ENCODE results near the gene HDDC3.
"Not testable (repeated sequence)": the region's sequence is repeated elsewhere in the genome, so short reads cannot be mapped to it uniquely, and the experiment has no call there.

Gene HDDC3

DNA sequence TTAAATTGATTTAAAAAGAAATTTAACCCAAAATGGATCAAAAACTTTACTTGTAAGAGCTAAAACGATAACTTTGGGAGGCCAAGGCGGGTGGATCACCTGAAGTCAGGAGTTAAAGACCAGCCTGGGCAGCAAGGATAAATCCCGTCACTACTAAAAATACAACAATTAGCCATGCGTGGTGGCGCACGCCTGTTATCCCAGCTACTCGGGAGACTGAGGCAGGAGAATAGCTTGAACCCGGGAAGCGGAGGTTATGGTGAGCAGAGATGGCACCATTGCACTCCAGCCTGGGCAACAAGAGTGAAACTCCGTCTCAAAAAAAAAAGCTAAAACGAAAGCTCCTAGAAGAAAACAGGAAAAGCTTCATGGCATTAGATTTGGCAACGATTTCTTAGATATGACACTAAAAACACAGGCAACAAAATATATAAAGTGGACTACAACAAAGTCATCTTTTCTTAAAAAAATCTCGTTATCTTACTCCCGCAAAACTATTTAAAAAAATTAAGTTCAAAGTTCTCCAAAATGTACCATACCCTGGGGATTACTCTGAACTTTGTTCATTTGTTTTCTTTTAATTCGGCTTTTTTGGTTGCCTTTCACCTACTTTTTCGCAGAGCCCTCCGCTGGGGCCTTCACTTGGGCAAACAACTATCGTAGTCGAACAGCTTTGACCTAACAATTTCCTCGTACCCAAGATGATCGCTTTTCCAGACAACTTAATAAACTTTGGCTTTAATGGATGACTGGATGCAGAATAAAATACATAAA is 2.9 kb downstream of the HDDC3 start:
- DNase-seq: no peak

DNA sequence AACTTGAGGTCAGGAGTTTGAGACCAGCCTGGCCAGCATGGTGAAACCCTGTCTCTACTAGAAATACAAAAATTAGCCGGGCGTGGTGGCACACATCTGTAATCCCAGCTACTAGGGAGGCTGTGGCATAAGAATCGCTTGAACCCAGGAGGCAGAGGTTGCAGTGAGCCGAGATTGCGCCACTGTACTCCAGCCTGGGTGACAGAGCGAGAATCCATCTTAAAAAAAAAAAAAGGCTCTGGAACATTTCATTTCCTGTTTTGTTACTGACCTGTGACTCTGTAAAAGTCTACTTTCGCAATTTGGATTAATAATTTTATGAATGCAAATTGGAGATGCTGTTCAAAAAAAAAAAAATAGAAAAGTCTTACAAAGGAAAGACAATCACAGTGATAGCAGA is 4.2 kb downstream of the HDDC3 start:
- DNase-seq: not testable (repeated sequence)

DNA sequence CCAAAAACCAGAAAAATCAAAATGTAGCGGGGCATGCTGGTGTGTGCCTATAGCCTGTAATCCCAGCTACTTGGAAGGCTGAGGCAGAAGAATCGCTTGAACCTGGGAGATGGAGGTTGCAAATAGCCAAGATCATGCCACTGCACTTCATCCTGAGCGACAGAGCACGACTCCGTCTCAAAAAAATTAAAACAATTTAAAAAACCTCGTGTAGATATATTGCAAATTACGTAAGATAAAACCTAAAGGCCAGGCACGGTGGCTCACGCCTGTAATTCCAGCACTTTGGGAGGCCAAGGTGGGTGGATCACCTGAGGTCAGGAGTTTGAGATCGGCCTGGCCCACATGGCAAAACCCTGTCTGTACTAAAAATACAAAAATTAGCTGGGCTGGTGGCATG is 5.6 kb downstream of the HDDC3 start:
- not testable (repeated sequence) for DNase-seq

DNA sequence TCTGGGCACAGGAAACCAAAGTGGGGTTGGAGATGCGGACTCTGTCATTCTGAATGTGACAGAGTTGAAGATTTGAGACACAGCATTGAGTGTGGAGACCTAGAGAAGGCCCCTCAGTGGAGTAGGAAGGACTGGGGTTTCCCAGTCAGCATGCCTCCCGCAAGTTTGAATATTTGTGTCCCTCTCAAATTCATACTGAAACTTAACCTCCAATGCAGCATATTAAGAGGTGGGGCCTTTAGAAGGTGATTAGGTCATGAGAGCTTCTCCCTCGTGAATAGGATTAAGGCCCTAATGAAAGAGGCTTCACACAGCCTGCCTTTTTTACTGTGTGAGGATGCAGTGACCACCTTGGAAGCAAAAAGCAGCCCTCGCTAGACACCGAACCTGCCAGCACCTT is 8.0 kb downstream of the HDDC3 start:
- DNase-seq: no peak

DNA sequence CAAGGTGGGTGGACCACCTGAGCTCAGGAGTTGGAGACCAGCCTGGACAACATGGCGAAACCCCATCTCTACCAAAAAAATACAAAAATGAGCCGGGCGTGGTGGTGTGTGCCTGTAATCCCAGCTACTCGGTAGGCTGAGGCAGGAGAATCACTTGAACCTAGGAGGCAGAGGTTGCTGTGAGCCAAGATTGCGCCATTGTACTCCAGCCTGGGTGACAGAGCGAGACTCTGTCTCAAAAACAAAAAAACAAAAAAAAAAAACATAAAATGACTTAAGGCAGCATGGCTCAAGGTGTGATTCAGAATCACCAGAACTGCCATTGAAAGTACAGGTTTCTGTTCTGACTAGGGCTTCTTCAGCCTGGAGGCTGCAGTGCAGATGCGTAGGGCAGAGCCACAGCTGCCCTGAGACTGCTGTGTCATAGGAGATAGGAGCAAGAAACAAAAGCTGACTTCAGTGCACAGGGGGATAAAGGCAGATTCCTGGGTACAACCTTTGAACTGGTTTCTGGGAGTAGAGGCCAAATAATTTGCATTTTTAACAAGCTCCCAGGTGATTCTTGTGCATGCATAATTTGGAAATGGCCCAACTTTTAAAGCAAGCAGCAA is 9.5 kb downstream of the HDDC3 start:
- DNase-seq: not testable (repeated sequence)

DNA sequence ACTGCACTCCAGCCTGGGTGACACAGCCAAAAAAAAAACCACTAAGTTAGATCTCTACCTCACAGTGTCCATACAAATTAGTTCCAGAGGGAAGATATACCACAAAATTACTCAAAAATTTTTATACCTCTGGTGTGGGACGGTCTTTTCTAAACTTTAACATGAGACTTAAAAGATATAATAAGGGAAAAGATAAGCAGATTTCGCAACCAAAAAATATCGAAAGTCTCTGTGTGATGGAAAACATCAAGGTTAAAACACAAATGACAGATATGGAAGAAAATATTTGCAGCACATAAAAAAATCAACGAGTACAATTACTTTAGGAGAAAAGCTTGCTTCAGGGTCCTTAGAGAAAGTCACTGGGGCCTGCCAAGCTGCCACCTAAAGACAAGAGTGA is 10.5 kb downstream of the HDDC3 start:
- no peak for DNase-seq

DNA sequence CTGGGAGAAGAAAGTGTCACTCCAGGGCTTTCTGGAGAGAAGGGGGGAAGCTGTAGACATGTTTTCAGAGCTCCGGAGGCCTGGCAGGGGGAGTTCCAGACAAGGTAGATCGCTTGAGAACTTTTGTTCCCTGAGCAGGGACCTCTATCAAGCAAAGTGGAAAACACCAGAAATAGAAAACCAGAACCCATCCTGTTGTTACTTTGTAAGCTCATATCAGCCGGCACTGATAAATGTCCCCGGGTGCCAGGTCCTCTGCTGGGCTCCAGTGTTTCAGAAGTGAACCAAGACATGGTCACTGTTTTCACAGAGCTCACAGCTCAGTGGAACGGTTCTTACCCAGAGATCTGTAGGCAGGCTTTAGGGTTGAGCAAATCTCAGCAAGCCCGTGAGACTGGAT is 13.5 kb downstream of the HDDC3 start:
- no peak for DNase-seq

DNA sequence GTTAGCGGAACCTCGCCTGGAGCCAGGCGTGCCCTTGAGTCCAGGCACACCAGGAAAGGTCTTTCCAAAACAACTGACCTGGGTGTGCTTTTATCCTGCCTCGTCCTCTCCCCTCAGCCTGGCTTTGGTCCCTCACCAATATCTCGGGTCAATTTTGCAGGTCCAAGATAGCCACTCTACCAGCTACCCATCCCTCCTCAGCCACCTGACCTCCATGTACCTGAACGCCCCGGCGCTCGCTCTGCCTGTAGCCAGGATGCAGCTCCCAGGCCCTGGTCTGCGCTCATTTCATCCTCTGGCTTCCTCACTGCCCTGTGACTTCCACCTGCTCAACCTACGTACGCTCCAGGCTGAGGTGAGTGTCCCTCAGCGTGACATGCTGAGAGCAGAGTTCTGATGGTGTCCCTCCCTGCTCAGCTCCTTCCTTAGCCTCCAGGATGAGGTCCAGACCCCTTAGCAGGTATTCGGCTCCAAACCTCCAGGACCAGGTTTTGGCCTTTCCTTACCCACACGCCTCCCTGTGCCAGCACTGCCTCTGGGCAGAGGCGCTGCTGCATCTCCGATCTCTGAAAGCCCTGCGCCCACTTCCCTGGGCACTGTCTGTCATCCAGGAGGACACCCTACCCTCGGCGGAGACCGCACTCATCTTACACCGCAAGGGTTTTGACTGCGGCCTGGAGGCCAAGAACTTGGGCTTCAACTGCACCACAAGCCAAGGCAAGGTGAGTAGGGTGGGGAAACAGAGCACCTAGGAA is 14.1 kb downstream of the HDDC3 start:
- no peak for DNase-seq

DNA sequence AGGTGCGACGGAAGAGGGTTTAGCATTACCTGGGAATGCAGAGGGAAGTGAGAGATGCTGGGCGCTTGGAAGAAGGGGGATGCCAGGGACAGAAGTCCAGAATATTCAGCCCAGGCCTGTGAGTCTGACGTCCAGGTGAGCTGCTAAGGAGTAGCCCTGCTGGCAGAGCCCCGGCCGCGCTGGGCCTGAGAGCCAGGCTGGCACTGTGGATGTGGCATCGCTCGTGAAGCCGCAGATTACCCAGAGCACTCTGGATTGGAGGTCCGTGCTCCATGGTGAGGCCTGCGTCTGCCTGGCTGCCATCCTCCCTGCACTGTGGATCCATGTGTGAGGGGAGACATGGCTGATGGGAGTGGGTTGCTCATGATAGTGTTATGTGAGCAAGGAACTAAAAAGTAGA is 14.8 kb downstream of the HDDC3 start:
- no peak for DNase-seq

DNA sequence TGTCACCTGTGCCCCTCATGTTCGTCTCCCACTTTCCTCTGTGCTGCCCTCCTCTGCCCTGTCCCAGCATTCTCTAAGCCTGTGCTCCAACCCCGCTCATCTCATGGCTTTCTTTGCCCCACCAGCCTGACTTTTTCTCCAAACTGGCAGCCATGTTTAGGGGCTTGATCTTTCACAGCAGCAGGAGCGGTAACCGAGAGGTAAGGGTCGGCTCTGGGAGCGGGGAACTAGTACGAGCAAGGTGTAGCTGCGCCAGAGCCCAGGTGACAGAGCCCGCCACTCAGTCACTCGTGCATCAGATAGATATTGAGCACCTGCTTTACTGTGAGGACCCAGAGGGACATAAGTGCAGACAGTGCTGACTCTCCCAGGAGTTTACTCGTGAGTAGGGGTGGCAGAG is 15.9 kb downstream of the HDDC3 start:
- DNase-seq: no peak

DNA sequence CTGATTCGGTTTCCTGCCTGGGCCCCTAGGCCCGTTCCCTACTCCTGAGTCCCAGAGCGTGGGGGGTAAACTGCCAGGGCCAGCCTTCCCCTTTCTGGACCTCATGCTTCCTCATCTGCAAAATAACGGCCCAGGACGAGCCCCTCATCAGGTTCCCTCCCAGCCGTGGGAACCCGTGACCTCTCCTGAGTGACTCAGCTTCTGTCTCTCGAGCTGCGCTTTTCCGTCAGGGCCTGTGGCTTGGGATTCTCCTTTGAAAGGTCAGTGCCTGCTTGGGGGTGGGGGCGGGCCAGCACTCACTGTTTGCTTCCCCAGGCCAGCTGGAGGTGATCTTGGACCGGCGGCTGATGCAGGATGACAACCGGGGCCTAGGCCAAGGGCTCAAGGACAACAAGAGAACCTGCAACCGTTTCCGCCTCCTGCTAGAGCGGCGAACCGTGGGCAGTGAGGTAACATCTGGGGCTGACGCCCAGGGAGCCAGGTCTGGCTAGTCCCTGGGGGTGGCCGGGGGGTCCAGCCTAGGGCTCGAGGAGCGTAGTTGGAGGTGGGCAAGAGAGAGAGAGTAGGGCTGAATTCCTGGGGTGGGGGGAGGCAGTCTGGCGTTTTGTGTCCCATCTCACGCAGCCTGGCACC is 16.4 kb downstream of the HDDC3 start:
- DNase-seq: no peak

DNA sequence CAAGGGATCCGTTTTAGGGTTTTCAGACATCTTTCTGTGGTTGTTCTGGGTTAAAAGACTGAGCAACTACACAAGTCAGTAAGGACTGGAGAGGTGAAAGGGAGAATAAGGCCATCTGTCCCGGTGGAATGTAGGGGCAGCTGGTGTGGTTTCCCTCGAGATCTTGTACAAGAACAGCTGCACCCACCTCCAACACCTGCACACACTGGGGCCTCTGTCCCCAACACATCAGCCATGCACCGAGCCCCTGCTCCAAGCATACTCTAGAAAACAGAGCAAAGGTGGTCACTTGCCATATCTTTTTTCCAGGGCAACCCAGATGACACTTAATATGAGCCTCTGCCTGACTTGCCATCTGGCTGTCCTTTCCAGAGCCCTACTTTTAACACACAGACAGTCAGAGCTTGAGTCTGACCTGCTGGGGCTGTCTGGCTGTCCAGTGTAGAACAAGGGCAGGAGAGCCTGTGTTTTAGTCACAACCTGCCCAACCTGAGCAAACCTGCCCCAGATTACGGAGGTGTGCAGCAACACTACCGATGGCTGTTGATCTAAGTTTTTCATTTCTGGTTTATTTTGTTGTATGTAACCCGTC is 17.0 kb downstream of the HDDC3 start:
- DNase-seq: no peak

DNA sequence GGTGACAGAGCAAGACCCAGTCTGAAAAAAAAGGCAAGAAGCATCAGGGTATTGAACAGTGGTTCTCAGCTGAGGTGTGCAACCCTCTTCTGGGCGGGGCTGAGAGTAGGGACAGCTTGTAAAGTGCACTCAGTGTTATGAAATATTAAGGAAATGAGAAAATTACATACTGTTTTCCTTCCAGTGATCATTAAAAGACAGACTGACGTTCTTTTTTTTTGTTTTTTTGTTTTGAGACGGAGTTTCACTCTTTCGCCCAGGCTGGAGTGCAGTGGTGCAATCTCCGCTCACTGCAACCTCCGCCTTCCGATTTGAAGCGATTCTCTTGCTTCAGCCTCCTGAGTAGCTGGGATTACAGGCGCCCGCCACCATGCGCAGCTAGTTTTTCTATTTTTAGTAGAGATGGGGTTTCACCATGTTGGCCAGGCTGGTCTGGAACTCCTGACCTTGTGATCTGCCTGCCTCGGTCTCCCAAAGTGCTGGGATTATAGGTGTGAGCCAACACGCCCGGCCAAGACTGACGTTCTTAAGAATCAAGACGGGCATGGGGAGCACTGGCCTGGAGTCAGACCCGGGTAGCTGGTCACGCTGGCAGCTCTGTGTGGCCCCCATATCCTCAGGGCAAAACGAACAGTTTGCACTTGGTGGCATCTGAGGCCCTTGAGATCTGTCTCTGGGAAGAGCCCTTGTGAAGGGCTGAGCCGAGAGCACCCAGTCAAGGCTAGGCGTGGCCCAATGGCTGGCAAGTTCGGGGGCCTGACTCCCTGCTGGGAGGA is 17.9 kb downstream of the HDDC3 start:
- no peak for DNase-seq

DNA sequence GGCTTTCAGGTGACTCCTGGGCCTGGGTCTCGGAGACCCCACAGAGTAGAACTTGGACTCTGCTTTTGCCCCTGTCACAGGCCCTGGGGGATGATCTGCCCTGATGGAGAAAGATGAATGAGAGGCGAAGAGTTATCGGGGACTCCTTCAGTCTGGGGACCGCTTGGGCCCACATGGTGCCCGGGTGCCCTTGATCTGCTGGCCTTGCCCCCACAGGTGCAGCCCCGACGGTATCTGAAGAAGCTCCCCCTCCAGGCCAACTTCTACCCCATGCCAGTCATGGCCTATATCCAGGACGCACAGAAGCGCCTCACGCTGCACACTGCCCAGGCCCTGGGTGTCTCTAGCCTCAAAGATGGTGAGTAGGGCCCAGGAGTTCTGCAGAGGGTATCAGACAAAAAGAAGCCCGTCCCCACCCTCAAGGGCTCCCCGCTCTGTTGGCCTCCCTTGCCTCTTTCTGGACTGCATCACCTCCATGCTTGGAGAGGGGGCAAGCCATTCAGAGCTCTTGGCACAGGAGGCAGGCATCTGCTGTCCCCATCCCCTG is 18.9 kb downstream of the HDDC3 start:
- no peak for DNase-seq

DNA sequence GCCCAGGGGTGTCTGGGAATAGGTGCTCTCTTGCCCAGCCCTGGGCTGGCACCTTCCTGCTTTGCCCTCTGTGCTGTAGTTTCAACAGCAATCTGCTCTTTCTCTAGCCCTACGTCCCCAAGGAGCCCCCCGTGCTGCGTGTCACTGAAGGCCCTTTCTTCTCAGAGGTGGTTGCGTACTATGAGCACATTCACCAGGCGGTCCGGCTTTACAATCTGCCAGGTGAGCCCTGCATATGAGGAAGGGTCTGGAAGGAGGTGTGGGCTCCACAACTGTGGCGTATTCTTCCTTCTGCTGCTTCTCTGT is 19.6 kb downstream of the HDDC3 start:
- DNase-seq: no peak

DNA sequence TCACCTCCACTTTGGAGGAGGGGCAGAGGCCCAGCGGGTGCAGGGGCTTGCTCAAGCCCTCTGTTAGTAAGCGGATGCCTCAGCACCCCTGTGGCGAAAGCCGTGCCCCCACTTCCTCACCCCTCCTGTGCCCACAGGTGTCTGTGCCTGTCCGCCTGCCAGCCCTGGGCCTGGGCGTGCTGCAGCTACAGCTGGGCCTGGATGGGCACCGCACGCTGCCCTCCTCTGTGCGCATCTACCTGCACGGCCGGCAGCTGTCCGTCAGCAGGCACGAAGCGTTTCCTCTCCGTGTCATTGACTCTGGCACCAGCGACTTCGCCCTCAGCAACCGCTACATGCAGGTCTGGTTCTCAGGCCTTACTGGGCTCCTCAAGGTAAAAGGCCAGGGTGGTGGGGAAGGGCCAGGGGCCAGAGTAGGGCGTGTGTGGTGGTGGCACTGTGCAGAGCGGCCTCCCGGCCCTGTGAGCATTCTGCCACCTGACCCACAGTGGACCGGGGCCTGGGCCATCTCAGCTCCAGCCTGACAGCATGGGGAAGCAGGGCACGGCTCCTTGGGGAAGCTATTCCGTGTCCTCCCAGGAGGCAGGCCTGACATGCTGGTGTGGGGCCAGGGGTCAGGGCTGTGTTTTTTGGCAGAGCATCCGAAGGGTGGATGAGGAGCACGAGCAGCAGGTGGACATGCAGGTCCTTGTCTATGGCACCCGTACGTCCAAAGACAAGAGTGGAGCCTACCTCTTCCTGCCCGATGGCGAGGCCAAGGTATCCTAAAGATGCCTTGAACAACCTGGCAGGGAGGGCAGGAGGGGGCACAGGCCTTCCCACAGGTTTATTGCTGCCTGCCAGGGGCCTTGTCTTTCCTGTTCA is 20.2 kb downstream of the HDDC3 start:
- DNase-seq: no peak

DNA sequence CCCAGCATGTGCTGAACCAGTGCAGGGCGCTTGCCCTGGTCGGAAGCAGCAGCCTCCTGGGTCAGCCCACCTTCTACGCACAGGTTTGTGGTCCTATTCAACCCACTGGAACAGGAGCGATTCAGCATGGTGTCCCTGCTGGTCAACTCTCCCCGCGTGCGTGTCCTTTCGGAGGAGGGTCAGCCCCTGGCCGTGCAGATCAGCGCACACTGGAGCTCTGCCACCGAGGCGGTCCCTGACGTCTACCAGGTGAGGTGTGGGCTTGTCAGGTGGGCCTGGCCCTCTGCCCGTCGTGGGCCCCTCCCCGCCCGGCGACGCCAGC is 21.1 kb downstream of the HDDC3 start:
- no peak for DNase-seq

DNA sequence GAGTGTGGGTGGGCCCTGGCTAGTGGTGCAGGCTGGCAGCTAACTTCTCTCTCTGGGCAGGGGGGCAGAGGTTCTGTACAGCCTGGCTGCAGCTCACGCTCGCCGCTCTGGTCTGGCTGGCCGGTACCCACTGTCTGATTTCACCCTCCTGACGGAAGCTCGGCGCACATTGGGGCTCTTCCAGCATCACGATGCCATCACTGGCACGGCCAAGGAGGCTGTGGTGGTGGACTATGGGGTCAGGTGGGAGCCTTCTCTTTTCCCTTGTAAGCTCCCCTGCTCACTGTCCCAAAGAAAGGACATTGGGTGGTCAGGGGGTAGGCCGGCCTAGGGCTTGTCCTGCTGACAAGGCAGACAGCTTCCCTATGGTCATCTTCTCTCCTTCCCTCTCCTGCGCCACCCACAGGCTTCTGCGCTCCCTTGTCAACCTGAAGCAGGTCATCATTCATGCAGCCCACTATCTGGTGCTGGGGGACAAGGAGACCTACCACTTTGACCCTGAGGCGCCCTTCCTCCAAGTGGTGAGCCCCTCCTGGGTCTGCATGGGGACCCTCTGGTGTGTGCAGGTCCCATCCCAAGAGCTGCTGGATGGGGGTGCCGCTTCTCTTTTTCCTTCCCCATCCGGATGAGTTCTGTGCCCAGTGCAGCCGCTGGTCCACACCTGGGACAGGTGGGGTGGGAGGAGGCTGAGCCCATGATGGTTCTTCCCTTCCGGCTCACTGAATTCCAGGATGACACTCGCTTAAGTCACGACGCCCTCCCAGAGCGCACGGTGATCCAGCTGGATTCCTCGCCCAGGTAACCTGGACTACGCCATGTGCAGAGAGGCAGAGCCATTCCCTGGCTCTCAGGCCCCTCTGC is 21.7 kb downstream of the HDDC3 start:
- no peak for DNase-seq

DNA sequence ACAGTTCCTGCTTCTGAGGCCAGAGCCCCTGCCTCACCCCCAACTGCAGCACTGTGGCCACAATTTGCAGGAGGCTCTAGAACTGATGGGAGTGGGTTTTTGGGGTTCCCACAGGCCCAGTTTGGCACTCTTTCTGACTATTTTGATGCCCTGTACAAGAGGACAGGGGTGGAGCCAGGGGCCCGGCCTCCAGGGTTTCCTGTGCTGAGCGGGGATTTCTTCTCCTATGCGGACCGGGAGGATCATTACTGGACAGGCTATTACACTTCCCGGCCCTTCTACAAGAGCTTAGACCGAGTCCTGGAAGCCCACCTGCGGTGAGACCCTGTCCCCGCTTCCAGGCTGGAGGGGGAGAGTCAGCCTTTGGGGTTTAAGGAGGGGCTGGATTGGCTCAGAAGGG is 22.4 kb downstream of the HDDC3 start:
- DNase-seq: no peak

DNA sequence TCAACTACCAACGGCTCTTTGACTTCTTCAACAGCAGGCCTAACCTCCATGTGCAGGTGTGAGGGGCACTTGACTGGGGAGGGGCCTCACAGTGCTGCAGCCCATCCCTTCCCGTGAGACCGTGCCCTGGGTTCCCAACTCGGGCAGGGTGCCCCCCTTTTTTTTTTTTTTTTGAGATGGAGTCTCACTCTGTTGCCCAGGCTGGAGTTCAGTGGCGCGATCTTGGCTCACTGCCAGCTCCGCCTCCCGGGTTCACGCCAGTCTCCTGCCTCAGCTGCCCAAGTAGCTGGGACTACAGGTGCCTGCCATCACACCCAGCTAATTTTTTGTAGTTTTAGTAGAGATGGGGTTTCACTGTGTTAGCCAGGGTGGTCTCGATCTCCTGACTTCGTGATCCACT is 22.9 kb downstream of the HDDC3 start:
- DNase-seq: not testable (repeated sequence)
